GM19397 (cell line): Measurements from ENCODE around the gene ADARB1.

Experiments used
- ATAC-seq: cut with Tn5 transposase; IDR thresholded peaks from one replicate; pipeline ENCODE4 v1.9.1; 2021; ENCODE audit warnings: mild to moderate bottlenecking, moderate library complexity; ENCODE audit not compliant: unreplicated experiment

ADARB1 gene

DNA sequence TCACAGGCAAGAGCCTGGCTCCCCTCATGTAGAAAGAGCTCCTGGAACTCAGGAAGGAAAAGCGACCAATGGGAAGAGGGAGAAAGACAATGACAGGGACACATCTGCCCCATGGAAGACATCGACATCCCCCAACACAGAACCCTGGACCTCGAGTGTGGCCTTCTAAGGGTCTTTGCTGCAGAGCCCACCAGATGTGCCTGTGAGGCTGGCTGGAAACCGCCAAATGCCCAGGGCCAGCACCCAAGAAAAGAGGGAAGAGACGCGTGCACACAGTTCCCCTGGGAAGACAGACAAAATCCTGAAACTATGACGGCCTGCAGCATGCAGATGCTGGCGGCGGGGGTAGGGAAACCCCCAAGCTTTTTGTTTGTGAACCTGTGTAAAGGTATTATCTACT lies 36.4 kb upstream of the ADARB1 start:
- no peak for ATAC-seq

DNA sequence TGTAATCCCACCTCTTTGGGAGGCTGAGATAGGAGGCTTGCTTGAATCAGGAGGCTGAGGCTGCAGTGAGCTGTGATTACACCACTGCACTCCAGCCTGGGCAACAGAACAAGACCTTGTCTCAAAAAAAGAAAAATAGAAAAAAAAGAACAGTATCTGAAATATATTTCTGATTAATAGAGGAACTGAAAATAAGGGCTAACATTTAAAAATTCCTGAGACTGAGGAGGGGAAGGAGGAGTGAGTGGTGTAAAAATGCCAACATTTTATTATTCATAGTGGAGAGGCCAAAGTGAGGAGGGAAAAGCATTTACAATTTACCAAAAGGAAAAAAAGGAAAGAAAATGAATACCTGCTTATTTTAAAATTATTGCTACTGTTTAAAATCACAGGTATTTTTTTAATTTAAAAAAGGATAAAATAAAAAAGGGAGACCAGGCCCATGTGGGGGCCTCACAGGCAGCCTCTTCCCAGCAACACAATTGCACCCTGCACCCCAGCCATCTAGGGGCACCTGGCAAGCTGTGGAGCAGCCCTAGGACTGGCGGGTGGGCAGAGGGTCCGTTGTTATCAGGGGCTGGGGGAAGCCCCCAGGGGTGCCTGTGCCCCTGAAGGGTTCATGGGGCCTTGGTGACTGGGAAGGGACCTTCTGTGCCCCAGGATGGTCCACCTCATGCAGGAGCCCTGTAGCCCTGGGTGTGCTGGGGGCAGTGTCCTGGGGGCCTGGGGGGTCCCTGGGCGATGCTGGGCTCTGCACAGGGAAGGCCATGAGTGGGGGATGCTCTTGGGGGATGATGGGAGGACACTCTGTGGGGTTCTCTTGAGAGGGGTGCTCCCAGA lies 34.8 kb upstream of the ADARB1 start:
- no peak for ATAC-seq

DNA sequence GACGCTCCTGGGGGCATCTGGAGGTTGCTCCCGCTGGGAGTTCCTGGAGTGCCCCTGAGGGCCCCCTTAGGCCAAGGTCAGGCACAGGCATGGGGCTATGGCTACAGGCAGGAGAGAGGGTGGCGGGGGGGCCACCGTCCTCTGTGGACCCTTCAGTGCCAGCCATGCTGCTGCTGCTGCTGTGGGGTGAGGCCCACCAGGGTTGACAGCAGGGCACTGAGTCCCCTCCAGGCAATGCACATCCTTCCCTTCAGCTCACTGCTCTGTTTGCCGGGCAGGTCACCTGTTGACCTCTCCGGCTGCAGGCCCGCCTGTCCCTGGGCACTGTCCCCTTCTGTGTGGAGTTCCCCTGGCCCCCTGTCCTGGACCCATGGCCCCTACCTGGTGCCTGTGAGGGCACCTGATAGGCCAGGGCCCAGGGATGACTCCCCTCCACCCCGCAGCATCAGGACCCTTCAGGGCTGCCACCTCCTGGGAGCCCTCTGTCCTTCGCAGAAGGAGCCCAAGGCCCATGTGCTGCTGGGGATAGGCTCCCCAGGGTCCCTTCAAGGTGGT lies 34.1 kb upstream of the ADARB1 start:
- no peak for ATAC-seq

DNA sequence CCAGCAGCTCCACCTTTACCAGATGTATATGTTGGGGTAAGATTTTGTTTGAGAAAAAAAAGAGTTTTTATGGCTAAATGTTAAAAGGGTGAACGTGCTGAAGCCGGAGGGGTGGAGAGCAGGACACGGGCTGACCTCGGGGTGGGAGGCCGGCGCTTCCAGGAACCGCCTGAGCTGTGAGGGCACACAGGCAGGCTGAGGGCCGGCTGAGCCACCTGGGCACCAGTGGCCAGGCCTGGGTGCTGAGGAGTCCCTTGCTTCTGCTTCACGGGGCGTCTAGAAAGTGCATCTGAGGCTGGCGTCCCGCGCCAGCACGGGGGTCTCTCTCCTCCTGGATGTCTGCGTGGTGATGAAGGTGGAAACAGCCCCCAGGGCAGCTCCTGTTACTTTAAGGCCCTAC lies 33.6 kb upstream of the ADARB1 start:
- ATAC-seq = no peak

DNA sequence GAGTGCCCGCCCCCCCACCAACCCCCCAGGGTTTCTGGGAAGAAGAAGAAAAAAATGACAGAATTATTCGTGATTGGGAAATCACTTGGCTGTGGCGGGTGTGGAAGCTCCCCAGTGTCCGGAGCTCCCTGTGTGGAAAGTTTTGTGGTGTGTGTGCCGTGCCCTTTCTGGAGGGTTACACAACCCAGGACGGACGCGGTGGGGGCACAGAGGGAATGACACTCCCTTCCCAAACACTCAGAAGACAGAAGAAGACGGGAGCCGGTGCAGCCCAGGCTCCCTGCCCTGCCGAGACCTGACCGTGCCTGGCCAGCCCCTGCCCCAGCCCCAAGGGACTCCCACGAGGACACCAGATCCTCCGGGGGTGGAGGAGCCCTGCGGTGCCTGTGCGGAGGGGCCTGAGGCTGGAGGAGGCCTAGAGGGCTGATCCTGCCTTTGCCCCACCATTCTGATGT lies 33.0 kb upstream of the ADARB1 start:
- ATAC-seq = no peak

DNA sequence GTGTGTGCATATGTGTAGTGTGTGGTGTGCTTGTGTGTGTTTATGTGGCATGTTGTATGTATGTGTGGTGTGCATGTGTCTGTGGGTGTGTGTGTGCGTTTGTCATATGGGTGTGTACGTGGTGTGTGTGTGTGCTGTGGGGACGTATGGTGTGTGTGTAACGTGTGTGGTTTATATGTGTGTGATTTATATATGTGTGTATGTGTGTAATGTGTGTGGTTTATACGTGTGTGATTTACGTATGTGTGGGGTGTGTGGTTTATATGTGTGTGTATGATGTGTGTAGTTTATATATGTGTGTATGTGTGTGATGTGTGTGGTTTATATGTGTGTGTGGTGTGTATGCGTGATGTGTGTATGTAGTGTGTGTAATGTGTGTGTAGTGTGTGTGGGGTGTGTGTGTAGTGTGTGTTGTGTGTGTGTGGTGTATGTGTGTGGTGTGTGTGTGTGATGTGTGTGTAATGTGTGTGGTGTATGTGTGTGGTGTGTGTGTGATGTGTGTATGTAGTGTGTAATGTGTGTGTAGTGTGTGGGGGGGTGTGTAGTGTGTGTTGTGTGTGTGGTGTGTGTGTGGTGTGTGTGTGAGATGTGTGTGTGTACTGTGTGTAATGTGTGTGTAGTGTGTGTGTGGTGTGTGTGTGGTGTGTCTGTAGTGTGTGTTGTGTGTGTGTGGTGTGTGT lies 32.3 kb upstream of the ADARB1 start:
- ATAC-seq = no peak

DNA sequence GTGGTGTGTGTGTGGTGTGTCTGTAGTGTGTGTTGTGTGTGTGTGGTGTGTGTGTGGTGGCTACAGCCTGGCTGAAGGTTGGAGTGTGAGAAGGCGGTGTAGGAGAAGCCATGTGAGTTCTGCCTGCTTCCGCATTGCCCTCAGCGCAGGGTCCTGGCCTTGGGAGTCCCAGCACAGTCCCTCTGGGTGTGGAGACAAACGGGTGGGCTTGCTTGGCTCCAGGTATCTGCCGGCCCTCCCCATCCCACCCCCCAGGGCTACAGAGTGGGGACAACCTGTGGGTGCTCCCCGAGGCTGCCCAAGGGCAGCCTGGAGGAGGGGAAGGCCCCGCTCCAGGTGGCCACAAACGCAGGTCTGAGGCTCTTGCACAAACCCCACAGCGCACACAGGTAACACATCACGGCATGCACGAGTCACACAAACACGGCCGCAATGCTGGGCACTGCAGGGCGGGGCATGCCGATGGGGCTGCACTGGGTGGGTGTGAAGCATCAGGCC lies 31.7 kb upstream of the ADARB1 start:
- ATAC-seq = no peak

DNA sequence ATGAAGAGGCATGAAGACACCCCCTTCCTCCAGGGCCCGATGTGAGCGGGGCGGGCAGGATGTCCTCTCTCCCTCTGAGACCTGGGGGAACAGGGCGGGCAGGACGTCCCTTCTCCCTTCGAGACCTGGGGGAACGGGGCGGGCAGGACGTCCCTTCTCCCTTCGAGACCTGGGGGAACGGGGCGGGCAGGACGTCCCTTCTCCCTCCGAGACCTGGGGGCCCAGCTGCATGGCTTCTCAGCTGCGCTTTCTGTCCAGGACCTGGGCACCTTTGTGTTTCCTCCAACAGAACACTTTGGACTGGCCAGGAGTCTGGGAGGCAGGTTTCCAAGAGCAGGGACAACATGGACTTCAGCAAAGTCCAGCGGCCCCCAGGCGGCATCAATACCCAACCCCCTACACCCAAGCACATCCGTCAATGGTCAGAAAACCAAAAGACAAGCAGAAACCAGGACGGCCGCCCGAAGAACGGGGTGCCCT lies 30.8 kb upstream of the ADARB1 start:
- ATAC-seq = no peak

DNA sequence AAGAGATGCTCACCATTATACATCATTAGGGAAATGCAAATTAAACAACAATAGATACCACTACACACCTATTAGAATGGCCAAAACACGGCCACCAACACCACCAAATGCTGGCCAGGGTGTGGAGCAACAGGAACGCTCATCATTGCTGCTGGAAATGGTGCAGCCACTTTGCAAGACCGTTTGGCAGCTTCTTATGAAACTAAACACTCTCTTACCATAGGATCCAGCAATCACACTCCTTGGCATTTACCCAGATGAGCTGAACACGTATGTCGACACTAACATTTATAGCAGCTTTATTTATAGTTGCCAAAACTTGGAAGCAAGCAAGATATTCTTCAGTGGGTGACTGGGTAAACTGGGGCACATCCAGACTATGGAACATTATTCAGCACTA lies 28.9 kb upstream of the ADARB1 start:
- no peak for ATAC-seq

DNA sequence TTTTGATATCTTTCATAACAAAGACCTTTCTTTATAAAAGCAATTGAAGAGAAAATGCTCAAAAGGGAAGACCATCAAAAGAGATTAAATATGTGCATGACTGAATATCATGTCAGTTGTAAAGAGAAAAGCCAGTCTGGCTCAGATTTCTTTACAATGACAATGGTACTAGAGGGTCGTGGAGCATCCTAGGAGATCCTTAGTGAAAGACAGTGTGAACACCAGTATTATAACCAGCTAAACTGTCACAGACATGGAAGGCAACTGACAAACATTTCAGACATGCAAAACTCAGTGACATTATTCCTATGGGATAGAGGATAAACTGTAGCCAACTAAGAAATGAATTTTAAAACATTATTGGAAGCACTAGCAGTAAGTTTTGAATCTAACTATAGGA lies 27.1 kb upstream of the ADARB1 start:
- ATAC-seq = no peak

DNA sequence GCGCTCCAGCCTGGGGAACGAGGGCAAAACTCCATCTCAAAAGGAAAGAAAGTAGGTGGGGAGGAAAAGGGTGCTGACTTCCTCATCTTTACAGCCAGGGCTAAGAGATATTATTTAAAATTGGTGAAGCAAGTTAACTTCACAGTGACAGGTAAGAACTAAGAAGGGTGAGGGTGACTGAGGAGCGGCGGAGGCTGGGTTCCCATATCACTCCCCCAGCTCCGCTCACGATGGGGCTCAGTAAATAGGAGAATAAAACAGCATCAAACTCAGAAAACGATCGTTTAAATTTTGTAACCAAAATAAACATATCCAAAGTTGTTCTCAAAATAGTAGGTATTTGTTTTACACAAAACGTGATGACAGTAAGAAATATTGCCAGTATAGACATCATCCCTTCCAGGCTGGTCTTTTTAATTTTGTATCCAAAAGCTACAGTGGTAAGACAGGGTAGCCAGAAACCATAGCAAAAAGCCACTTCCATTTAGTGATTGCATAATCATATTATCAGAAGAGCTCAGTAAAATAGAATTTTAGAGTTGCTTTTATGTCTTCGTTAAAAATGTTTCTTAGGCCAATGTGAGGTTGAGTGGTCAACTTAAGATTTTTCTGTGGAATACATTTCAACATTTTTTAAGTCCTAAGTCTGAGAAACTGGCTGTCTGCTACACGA lies 26.2 kb upstream of the ADARB1 start:
- ATAC-seq = no peak

DNA sequence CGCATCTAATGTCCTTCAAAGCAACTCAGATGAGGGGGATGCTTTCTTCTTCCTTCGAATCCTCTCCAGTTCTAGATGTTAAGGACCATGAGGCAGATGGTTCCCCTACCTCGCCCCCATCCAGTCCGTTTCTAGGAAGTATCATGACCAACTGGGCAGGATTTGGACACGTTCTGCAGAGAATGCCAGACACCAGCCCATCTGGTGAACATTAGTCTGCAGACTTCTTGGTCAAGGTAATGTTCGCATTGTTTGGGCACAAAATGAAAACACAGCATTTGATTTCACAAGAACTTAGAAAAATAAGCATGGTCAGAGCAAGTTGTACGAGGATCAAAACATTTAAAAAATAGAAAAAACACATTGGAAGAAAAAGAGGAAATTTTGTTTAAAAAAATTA lies 25.4 kb upstream of the ADARB1 start:
- ATAC-seq = no peak

DNA sequence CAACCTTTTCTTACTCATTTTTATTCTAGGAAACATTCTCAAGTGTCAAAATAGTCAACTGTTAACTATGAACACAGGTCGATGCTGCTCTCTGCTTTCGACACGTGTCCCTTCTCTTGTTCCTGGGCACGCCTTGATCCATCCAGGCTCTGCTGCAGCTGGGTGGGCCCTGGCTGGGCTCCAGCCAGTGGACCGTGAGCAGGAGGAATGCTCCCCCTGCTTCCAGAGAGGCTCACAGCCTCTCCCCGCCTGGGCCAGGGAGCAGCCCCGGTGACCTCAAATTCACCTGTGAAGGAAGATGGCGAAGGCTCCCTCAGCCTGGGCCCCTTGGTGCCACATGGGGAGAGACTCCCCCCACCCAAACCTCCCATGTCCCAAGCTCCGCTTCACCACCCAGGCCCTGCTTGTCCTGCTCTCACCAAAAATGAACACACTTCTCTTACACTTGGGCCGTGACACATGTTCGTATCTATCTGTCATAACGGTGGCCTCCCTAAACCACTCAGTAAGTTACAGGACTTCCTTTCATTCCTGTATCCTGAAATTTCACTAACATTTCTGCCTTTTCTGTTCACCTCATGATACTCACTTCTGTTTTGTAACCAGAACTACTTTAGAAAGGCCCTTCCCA lies 24.6 kb upstream of the ADARB1 start:
- no peak for ATAC-seq

DNA sequence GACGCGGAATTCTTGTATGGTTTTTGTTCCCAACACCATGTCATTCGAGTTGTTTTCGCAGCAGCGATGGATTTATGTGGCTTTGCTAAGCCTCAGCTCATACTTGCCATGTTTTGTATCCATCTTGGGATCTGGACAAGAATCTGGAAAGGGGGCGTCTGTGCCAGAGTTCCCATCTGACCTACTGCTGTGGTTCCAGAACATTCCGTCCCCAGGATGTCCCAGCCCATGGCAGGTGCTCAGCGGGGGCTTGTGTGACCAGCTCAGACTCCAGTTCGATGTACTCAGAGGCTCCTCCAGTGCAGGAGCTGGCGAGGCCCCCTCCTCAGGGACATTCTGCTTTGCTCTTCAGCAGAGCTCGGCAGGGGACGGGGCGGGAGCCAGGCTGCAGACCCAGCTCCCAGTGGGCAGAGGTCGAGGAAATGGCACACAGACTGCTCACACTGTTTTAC lies 24.0 kb upstream of the ADARB1 start:
- no peak for ATAC-seq

DNA sequence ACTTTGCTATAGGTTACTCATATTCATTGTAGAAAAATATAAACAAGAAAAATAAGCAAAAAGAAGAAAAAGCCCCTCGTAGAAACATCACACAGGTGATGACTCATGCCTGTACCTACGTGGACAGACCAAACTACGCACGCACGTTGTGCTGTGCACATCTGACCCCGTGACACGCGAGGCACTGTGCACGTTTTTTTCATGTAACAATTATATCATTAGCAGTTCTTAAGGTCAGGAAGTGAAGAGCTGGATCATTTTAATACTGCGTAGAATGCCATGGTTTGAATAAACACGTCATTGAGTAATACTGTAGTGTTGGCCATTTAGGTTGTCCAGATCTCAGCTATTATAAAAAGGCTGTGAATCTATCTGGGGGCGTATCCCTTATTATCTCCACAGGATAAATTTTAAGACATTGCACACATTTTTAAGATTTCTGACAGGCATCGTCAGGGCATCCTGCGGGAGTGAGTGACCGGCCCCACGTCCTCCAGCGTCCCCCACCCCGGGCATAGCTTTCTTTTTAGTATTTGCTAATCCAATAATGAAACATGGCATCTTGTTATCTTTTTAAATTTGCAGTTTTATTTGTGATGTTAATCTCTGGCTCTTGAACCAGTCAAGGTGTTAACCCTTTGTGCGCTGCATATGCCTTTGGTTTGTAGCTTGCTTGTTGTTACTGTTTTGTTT lies 23.4 kb upstream of the ADARB1 start:
- no peak for ATAC-seq

DNA sequence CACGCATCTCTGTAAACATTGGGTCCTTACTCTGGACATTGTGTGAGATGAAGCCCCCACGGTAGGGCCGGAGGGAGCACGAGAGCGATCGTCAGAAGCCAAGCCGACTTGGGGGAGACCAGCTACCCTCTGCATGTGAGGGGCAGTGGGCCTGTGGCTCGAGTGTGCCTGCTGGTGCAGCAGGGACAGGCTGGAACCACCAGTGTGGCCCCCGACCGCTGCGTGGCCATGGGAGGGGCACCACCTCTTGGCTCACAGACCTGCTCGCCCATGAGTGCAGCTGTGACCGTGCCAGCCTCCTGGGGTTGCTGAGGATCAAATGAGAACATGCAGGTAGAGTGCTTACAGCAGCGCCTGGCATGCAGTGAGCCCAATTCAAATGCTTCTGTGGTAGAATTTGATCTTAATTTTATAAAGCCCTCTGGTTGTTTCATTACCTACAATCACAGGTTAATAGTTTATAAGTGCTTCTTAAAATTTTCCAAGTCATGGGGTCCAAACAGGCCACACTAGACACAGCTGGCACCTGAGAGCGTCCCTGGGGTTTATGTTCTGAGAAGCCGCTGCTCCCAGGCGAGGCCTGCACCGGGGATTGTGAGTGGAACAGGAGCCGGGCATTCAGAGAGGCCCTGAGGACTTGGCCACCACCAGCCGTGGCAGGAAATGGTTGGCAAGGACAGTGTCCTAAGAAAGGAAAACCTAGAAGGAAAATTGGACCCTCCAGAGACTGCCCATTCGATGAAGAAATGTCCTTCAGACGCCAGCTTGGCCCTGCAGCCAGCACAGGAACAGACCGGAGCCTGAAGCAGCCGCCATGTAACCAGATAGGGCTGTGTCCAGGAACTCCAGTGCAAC lies 22.6 kb upstream of the ADARB1 start:
- ATAC-seq = no peak

DNA sequence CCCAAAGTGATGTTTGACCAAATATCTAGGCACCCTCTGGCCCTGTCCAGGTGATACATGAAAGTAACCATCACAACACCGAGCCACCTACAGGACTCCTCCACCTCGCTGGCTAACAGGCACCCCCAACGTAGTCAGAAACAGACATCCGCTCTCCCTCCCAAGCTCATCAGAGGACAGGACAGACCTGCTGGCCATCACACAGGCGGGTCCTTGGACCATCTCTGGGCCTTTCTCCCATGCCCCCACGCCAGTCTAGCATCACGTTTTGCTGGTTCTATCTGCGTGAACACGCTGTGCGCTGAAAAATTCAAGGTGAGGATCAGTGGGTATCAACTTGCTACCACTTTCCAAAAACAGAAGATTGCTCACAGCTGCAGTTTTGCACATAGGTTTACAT lies 21.4 kb upstream of the ADARB1 start:
- no peak for ATAC-seq

DNA sequence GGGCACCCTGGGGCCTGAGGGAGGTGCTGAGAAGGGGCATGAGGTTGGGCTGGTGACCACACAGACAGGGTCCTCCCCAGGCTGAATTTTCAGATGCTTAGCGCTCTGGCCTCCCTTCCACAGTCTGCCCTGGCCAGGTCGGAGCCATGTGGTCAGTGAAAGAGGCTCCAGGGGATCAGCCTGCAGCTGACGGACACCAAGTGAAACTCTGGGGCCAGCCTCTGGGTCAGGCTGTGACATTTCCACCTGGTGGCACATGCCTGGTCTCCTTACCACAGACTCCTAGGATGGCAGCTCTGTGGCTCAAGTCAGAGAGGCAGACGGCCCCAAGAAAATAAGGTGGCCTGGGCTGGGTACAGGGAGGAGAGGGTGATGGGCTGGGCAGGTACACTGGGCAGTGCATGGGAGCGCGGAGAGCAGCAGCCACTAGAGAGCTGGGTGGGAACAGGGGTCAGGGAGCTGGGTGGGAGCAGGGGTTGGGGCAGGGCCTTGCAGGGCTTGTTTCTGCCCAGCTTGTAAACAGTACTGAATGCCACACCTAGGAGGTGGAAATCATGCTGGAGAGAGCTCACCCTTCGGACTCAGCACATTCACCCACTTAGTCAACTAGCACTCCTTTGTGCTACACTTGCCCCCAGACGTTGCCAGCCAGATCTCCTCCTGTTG lies 20.7 kb upstream of the ADARB1 start:
- no peak for ATAC-seq
